Measurements from ENCODE around the gene NT5DC1.

The NT5DC1 gene

DNA sequence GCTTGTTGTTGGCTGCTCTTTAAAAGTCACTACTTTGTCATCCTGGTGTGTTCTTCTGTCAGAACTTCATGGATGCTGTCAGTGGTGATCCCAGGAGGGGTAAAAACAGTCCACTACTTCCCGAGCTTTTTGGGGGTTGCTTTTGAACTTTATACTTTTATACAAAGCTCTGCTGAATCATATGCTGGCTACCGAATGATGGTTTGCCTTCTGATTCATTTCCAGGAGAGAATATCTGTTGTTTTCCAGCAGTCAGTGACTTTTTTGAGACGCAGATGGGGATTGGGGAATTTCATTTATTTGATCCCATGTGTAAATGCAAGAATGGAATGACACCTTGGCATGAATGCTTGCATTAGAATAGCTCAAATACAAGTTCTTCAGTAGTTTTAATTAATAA is 58.0 kb downstream of the NT5DC1 start:
- Histone ChIP-seq H3K4me1 (ENCODE audit: control insufficient read depth in 5 of 5, insufficient read depth in 5 of 5, low read length in 5 of 5) (peaks cover 0 to 3% (median 0%) of the 10 kb centered on the region in 5 donors), H3K36me3 (ENCODE audit: control insufficient read depth in 5 of 5, insufficient read depth in 5 of 5, low read length in 5 of 5) (peaks cover 0 to 2% (median 0%) of the 10 kb centered on the region in 5 donors), H3K9ac (ENCODE audit: low read length in 5 of 5) (no peak overlapping the region), H3K4me3 (ENCODE audit: low read depth in 1 of 5, low read length in 5 of 5) (no peak overlapping the region), H3K27me3 (ENCODE audit: control insufficient read depth in 5 of 5, insufficient read depth in 4 of 5, low read length in 5 of 5) (no peaks in the 10 kb centered on the region), H3K27ac (ENCODE audit: low read depth, low read length) (no peak overlapping the region), H3K9me3 (ENCODE audit: control insufficient read depth in 5 of 5, low read length in 5 of 5) (no peaks in the 10 kb centered on the region)

DNA sequence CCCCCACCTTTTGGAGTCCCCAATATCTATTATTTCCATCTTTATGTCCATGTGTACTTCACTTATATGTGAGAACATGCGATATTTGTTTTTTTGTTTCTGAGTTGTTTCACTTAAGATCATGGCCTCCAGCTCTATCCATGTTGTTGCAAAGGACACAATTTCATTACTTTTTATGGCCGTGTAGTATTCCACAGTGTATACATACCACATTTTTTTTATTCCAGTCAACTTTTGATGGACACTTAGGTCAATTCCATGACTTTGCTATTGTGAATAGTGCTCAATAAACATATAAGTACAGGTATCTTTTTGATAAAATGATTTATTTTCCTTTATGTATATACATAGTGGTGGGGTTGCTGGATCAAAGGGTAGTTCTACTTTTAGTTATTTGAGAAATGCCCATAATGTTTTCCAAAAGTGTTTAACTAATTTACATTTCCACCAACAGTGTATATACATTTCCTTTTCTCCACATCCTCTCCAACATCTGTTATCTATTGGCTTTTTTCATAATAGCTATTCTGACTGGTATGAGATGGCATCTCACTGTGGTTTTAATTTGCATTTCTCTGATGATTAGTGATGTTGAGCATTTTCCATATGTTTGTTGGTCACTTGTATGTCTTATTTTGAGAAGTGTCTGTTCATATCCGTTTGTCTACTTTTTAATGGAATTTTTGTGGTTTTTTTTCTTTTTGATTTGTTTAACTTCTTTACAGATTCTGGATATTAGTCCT is 59.3 kb downstream of the NT5DC1 start:
- no peaks in the 10 kb centered on the region for H3K9me3 ChIP-seq (ENCODE audit: control insufficient read depth in 5 of 5, low read length in 5 of 5)
- no peak overlapping the region for H3K27ac ChIP-seq (ENCODE audit: low read depth, low read length)
- H3K9ac ChIP-seq (ENCODE audit: low read length in 5 of 5) = no peak overlapping the region
- H3K4me1 ChIP-seq (ENCODE audit: control insufficient read depth in 5 of 5, insufficient read depth in 5 of 5, low read length in 5 of 5) = peaks cover 0 to 3% (median 0%) of the 10 kb centered on the region in 5 donors
- no peak overlapping the region for H3K4me3 ChIP-seq (ENCODE audit: low read depth in 1 of 5, low read length in 5 of 5)
- H3K27me3 ChIP-seq (ENCODE audit: control insufficient read depth in 5 of 5, insufficient read depth in 4 of 5, low read length in 5 of 5) = no peaks in the 10 kb centered on the region
- peaks cover 0 to 2% (median 0%) of the 10 kb centered on the region in 5 donors for H3K36me3 ChIP-seq (ENCODE audit: control insufficient read depth in 5 of 5, insufficient read depth in 5 of 5, low read length in 5 of 5)

DNA sequence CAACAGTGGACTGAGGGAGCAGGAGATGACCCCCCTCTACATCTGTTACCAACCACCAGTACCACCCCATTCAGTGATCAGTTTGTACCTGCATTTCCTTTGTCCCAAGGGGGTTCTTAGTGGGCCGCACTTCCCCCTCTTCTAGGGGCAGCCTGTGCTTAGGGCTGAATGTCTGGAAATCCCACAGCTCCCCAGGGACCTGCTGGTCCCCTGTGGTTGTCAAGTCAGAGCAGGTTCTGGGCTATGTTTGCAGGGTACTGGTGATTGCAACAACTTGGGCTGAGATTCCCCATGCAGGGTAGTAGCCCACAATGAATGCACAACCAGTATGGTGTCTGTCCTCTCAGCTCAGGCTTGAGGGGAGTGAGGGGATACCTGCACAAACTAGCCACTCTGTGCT is 64.9 kb downstream of the NT5DC1 start:
- no peak overlapping the region for H3K4me3 ChIP-seq (ENCODE audit: low read depth in 1 of 5, low read length in 5 of 5)
- H3K4me1 ChIP-seq (ENCODE audit: control insufficient read depth in 5 of 5, insufficient read depth in 5 of 5, low read length in 5 of 5) = peaks cover 0 to 2% (median 0%) of the 10 kb centered on the region in 5 donors
- H3K9me3 ChIP-seq (ENCODE audit: control insufficient read depth in 5 of 5, low read length in 5 of 5) = no peaks in the 10 kb centered on the region
- no peak overlapping the region for H3K9ac ChIP-seq (ENCODE audit: low read length in 5 of 5)
- H3K36me3 ChIP-seq (ENCODE audit: control insufficient read depth in 5 of 5, insufficient read depth in 5 of 5, low read length in 5 of 5) = no peaks in the 10 kb centered on the region
- no peak overlapping the region for H3K27ac ChIP-seq (ENCODE audit: low read depth, low read length)
- H3K27me3 ChIP-seq (ENCODE audit: control insufficient read depth in 5 of 5, insufficient read depth in 4 of 5, low read length in 5 of 5) = no peaks in the 10 kb centered on the region

DNA sequence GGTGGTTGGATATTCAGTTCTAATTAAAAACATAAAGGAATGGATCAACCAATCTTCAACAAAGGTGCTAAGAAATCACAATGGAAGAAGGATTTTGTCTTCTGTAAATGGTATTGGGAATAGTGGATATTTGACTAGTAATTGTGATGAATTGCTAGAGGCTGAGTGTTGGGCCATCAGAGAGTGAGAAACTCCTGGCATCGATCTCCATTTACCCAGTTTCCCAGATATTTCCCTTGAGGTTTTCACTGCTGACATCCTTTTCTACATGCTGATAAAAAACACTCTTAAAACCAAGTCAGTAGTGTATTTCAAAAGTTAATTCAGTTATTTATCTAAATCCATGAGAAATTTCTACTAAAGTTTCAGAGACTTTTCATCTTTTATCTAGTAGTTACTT is 65.7 kb downstream of the NT5DC1 start:
- Histone ChIP-seq H3K27ac (ENCODE audit: low read depth, low read length) (no peak overlapping the region), H3K9ac (ENCODE audit: low read length in 5 of 5) (no peak overlapping the region)

DNA sequence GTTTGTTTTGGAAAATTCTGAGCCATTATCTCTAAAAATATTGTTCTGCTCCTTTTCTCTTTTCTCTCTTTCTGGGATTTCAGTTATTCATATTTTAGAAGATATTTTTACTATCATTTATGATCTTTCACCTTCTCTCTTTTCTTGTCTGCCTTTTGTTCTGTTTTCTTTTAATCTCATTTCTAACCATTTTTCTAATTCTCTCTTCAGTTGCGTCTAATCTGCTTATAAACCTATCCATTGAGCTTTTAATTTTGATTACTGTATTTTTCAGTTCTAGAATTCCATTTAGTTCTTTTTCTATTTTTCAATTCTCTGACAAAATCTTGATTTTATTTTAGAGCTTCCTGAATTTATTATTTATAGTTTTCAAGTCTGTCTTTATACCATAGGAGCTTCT is 67.5 kb downstream of the NT5DC1 start:
- H3K27me3 ChIP-seq (ENCODE audit: control insufficient read depth in 5 of 5, insufficient read depth in 4 of 5, low read length in 5 of 5) = no peaks in the 10 kb centered on the region

More for the DNA sequence above, 65.7 kb downstream of the NT5DC1 start:
- peaks cover 0 to 2% (median 0%) of the 10 kb centered on the region in 5 donors for H3K4me1 ChIP-seq (ENCODE audit: control insufficient read depth in 5 of 5, insufficient read depth in 5 of 5, low read length in 5 of 5)
- H3K27me3 ChIP-seq (ENCODE audit: control insufficient read depth in 5 of 5, insufficient read depth in 4 of 5, low read length in 5 of 5) = no peaks in the 10 kb centered on the region
- no peak overlapping the region for H3K4me3 ChIP-seq (ENCODE audit: low read depth in 1 of 5, low read length in 5 of 5)
- H3K36me3 ChIP-seq (ENCODE audit: control insufficient read depth in 5 of 5, insufficient read depth in 5 of 5, low read length in 5 of 5) = no peaks in the 10 kb centered on the region
- no peaks in the 10 kb centered on the region for H3K9me3 ChIP-seq (ENCODE audit: control insufficient read depth in 5 of 5, low read length in 5 of 5)

DNA sequence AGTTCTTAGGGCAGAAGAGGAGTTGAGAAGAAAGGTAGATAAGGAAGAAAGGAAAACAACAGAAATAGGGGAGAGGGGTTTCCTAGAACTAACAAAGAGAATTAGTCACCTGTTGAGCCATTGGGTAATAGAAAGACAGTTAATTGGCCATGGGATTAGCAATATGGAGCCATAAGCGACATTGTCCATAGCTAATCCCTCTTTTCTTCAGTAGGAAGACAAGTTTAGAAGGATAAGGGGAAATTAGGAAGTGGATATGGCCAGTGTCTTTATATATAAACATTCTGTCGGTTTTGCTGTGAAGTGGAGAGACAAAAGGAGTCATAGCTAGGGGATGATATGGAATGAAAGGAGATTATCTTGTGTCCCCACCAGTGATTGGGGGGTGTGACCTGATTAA is 69.2 kb downstream of the NT5DC1 start:
- no peak overlapping the region for H3K27ac ChIP-seq (ENCODE audit: low read depth, low read length)
- no peaks in the 10 kb centered on the region for H3K27me3 ChIP-seq (ENCODE audit: control insufficient read depth in 5 of 5, insufficient read depth in 4 of 5, low read length in 5 of 5)
- peaks cover 0 to 2% (median 0%) of the 10 kb centered on the region in 5 donors for H3K4me1 ChIP-seq (ENCODE audit: control insufficient read depth in 5 of 5, insufficient read depth in 5 of 5, low read length in 5 of 5)
- H3K9ac ChIP-seq (ENCODE audit: low read length in 5 of 5) = no peak overlapping the region
- no peaks in the 10 kb centered on the region for H3K9me3 ChIP-seq (ENCODE audit: control insufficient read depth in 5 of 5, low read length in 5 of 5)
- no peak overlapping the region for H3K4me3 ChIP-seq (ENCODE audit: low read depth in 1 of 5, low read length in 5 of 5)
- H3K36me3 ChIP-seq (ENCODE audit: control insufficient read depth in 5 of 5, insufficient read depth in 5 of 5, low read length in 5 of 5) = peaks cover 0 to 8% (median 2%) of the 10 kb centered on the region in 5 donors

More for the DNA sequence above, 67.5 kb downstream of the NT5DC1 start:
- Histone ChIP-seq H3K4me1 (ENCODE audit: control insufficient read depth in 5 of 5, insufficient read depth in 5 of 5, low read length in 5 of 5) (peaks cover 0 to 2% (median 0%) of the 10 kb centered on the region in 5 donors), H3K4me3 (ENCODE audit: low read depth in 1 of 5, low read length in 5 of 5) (no peak overlapping the region), H3K27ac (ENCODE audit: low read depth, low read length) (no peak overlapping the region), H3K36me3 (ENCODE audit: control insufficient read depth in 5 of 5, insufficient read depth in 5 of 5, low read length in 5 of 5) (no peaks in the 10 kb centered on the region), H3K9ac (ENCODE audit: low read length in 5 of 5) (no peak overlapping the region), H3K9me3 (ENCODE audit: control insufficient read depth in 5 of 5, low read length in 5 of 5) (no peaks in the 10 kb centered on the region)

DNA sequence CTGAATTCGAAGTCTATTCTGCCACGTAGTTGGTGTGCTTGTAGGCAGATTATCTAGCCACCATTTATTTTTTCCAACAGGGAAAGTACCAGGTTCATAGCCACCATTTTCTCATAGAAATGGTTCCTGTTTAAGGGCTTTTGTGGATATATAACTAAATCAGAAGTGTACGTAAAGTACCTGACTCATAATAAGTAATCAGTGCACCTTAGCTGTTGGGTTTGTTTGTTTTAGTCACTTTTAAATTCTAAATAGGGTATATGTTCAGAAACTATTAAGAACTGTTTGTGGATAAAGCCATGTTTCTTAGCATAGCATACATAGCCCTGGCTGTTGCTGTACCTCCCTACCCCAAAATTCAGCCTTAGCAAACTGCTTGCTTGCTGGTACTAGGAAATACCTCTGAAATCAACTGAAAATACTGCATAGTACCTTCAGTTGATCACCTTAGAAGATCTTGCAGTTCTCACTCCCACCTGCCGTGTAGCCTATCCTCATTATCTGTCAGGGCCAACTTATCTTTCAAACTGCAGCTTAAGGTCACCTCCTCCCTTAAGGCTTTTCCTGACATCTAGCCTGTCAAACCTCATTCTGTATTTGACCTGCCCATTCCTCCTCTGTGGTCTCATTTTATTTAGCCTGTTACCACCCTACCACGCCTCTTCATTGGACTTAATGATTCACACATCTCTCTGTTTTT is 69.9 kb downstream of the NT5DC1 start:
- Histone ChIP-seq H3K27me3 (ENCODE audit: control insufficient read depth in 5 of 5, insufficient read depth in 4 of 5, low read length in 5 of 5) (no peaks in the 10 kb centered on the region), H3K27ac (ENCODE audit: low read depth, low read length) (no peak overlapping the region), H3K9ac (ENCODE audit: low read length in 5 of 5) (no peak overlapping the region), H3K4me3 (ENCODE audit: low read depth in 1 of 5, low read length in 5 of 5) (no peak overlapping the region), H3K9me3 (ENCODE audit: control insufficient read depth in 5 of 5, low read length in 5 of 5) (peaks cover 0 to 5% (median 3%) of the 10 kb centered on the region in 5 donors), H3K4me1 (ENCODE audit: control insufficient read depth in 5 of 5, insufficient read depth in 5 of 5, low read length in 5 of 5) (peaks cover 0 to 2% (median 0%) of the 10 kb centered on the region in 5 donors), H3K36me3 (ENCODE audit: control insufficient read depth in 5 of 5, insufficient read depth in 5 of 5, low read length in 5 of 5) (peaks cover 0 to 8% (median 2%) of the 10 kb centered on the region in 5 donors)

DNA sequence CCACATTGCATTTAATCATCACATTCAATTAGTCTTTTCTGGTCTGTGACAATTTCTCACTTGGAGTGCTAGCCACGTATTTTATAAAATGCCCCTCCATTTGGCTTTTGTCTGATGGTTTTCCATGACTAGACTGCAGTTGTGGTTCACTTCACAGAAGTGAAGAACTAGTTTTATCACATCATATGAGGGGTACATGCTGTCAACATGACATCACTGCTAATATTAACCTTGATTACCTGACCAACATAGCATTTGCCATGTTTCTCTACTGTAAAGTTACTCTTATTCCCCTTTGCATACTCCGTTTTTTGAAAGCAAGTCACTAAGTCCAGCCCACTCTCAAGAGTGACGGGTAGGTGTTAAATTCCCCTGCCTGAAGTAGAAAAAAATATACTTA is 73.3 kb downstream of the NT5DC1 start:
- H3K9me3 ChIP-seq (ENCODE audit: control insufficient read depth in 5 of 5, low read length in 5 of 5) = peaks cover 5 to 16% (median 12%) of the 10 kb centered on the region in 5 donors
- H3K36me3 ChIP-seq (ENCODE audit: control insufficient read depth in 5 of 5, insufficient read depth in 5 of 5, low read length in 5 of 5) = peaks cover 0 to 8% (median 2%) of the 10 kb centered on the region in 5 donors
- no peak overlapping the region for H3K27ac ChIP-seq (ENCODE audit: low read depth, low read length)
- H3K4me1 ChIP-seq (ENCODE audit: control insufficient read depth in 5 of 5, insufficient read depth in 5 of 5, low read length in 5 of 5) = no peaks in the 10 kb centered on the region
- no peaks in the 10 kb centered on the region for H3K27me3 ChIP-seq (ENCODE audit: control insufficient read depth in 5 of 5, insufficient read depth in 4 of 5, low read length in 5 of 5)
- H3K9ac ChIP-seq (ENCODE audit: low read length in 5 of 5) = no peak overlapping the region
- no peak overlapping the region for H3K4me3 ChIP-seq (ENCODE audit: low read depth in 1 of 5, low read length in 5 of 5)

DNA sequence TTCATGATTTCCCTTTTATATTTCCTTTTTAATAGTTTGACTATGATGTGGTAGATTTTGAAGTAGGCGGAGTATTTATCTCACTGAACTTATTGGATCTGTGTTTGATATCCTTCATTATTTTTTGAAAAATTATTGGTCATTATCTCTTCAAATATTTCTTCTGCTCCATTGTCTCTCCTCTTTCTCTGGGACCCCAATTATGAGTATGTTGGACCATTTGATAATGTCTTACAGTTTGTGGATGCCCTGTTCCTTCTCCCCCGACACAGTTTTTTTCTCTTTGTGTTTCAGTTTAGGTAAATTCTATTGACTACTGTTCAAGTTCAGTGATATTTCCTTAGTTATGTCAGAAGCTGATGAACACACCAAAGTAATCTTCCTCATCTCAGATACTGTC is 74.7 kb downstream of the NT5DC1 start:
- H3K27ac ChIP-seq (ENCODE audit: low read depth, low read length) = no peak overlapping the region
- no peak overlapping the region for H3K4me3 ChIP-seq (ENCODE audit: low read depth in 1 of 5, low read length in 5 of 5)
- peaks cover 5 to 16% (median 12%) of the 10 kb centered on the region in 5 donors for H3K9me3 ChIP-seq (ENCODE audit: control insufficient read depth in 5 of 5, low read length in 5 of 5)
- no peaks in the 10 kb centered on the region for H3K27me3 ChIP-seq (ENCODE audit: control insufficient read depth in 5 of 5, insufficient read depth in 4 of 5, low read length in 5 of 5)
- no peak overlapping the region for H3K9ac ChIP-seq (ENCODE audit: low read length in 5 of 5)
- H3K4me1 ChIP-seq (ENCODE audit: control insufficient read depth in 5 of 5, insufficient read depth in 5 of 5, low read length in 5 of 5) = no peaks in the 10 kb centered on the region
- peaks cover 0 to 8% (median 2%) of the 10 kb centered on the region in 5 donors for H3K36me3 ChIP-seq (ENCODE audit: control insufficient read depth in 5 of 5, insufficient read depth in 5 of 5, low read length in 5 of 5)

DNA sequence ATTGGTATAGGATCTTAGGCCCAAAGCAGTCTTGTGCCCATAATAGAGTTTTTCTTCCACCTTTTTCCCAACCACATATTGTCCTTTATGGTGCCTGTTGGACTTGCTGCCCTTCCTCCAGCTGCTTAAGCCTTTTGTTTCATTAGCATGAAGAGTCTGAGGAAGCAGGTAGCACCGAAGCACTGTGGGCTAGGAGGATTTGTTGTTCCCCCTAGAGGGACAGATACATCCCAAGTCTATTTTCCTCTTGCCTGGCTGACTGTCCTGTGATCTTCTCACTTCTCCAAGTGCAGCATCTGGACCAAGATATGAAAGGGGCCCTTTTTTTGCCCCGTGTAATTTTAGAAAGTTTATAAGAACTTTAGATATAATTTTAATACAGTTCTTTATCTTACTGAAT is 75.9 kb downstream of the NT5DC1 start:
- Histone ChIP-seq H3K4me1 (ENCODE audit: control insufficient read depth in 5 of 5, insufficient read depth in 5 of 5, low read length in 5 of 5) (no peaks in the 10 kb centered on the region), H3K27ac (ENCODE audit: low read depth, low read length) (no peak overlapping the region), H3K27me3 (ENCODE audit: control insufficient read depth in 5 of 5, insufficient read depth in 4 of 5, low read length in 5 of 5) (no peaks in the 10 kb centered on the region), H3K4me3 (ENCODE audit: low read depth in 1 of 5, low read length in 5 of 5) (no peak overlapping the region), H3K9me3 (ENCODE audit: control insufficient read depth in 5 of 5, low read length in 5 of 5) (peaks cover 5 to 16% (median 12%) of the 10 kb centered on the region in 5 donors), H3K36me3 (ENCODE audit: control insufficient read depth in 5 of 5, insufficient read depth in 5 of 5, low read length in 5 of 5) (peaks cover 0 to 8% (median 2%) of the 10 kb centered on the region in 5 donors), H3K9ac (ENCODE audit: low read length in 5 of 5) (no peak overlapping the region)
